Fibroblast of skin of left biceps (primary cell): Measurements from ENCODE around the gene OR2T29.
"Not testable (repeated sequence)": the region's sequence is repeated elsewhere in the genome, so short reads cannot be mapped to it uniquely, and the experiment has no call there.

Source experiments
- DNase-seq, 2 experiments: peaks; one replicate each; pipeline ENCODE4 v3.0.0-alpha.2; 2013; ENCODE audit warnings: low read depth in 2 of 2

OR2T29 gene

DNA sequence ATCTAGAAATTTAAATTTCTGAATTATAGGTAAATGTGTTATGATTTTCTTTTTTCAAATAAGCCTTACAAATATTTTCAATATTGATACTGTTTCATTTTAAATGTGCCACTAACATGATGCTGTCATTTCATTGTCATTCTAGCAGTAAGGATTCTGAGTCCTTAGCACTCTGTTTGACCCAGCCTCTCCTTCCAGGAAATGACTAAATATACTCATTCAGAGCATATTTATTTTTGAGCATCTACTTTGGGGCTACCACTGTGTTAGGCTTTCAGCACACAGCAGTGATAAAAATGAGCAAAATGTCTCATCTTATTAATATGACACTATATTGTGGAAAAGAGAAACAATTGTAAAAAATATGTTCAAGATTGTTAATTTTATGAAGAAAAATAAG, 52.4 kb downstream of the OR2T29 start:
- not testable (repeated sequence) for DNase-seq

DNA sequence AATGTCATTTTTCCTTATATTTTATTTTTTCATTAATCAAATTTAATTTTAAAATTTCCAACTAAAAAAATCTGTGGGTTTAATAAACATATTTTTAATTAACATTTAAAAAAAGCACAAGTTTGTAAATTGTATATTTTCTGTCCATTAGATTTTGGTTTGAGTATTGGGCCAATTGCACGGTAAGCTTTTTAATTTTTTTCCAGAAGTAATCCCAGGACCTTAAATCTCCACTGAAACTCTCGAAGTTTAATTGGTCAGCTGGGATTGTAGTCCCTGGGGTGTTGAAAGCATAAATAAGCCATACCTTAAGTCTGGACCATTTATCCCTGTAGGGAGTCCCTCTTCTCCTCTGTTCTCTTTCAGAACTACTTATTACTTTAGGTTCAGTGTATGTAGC, 54.8 kb downstream of the OR2T29 start, which contains the start of gene OR2G6:
OR2G6 (plus strand) TSS at position 301 of the 400 bp plus-strand sequence. CDS start 13,574 bp downstream, outside the sequence.
- not testable (repeated sequence) for DNase-seq
